Neutrophil (primary cell): ENCODE measurements around the gene SLC22A4.

ENCODE experiments used
- H3K27ac ChIP-seq: fragments of 200-600 bp; sonication (generic); 2 replicates; pipeline ENCODE4 v1.5.1; 2016; ENCODE audit warnings: mild to moderate bottlenecking, moderate library complexity
- H3K27me3 ChIP-seq: fragments of 200-600 bp; sonication (generic); 2 replicates; pipeline ENCODE4 v1.6.0; 2016; ENCODE audit warnings: mild to moderate bottlenecking
- H3K36me3 ChIP-seq: fragments of 200-600 bp; sonication (generic); 2 replicates; pipeline ENCODE4 v1.5.1; 2017
- H3K4me1 ChIP-seq, 2 experiments: fragments of 200-600 bp in 1 of 2; sonication (generic) in 1 of 2; 1 replicate in 1 of 2; 2 replicates in 1 of 2; pipeline versions ENCODE4 v1.5.1 to v1.6.1; 2013 to 2016; ENCODE audit warnings: low read depth in 1 of 2, low read length in 1 of 2, mild to moderate bottlenecking in 1 of 2, moderate library complexity in 1 of 2; ENCODE audit not compliant: control insufficient read depth in 1 of 2, insufficient read depth in 1 of 2
- H3K4me3 ChIP-seq, 2 experiments: fragments of 200-600 bp in 1 of 2; sonication (generic) in 1 of 2; 1 replicate in 1 of 2; 2 replicates in 1 of 2; pipeline ENCODE4 v1.5.1; 2013 to 2016; ENCODE audit warnings: low read depth in 1 of 2, low read length in 1 of 2, mild to moderate bottlenecking in 1 of 2, moderate library complexity in 1 of 2
- H3K9me3 ChIP-seq: fragments of 200-600 bp; sonication (generic); 2 replicates; pipeline ENCODE4 v1.5.1; 2016
- CTCF ChIP-seq: fragments of 200-600 bp; sonication (generic); IDR thresholded peaks from 2 replicates; pipeline ENCODE4 v1.5.1; 2016; ENCODE audit warnings: antibody characterized with exemption

SLC22A4 gene

GRCh38 chr5:132264546-132265335 lies 29.5 kb upstream of the SLC22A4 start:
- H3K27ac ChIP-seq, result no peak overlapping the region
- H3K27me3 ChIP-seq, result peaks cover 9% of the 10 kb centered on the region
- TF ChIP-seq CTCF, result no peak
- no peak overlapping the region for H3K4me3 ChIP-seq
- no peaks in the 10 kb centered on the region for H3K9me3 ChIP-seq
- no peaks in the 10 kb centered on the region for H3K36me3 ChIP-seq
- no peaks in the 10 kb centered on the region for H3K4me1 ChIP-seq

GRCh38 chr5:132265336-132266030 lies 28.7 kb upstream of the SLC22A4 start:
- no peak overlapping the region for H3K4me3 ChIP-seq
- H3K4me1 ChIP-seq, result no peaks in the 10 kb centered on the region
- no peaks in the 10 kb centered on the region for H3K36me3 ChIP-seq
- TF ChIP-seq CTCF, result no peak
- no peaks in the 10 kb centered on the region for H3K9me3 ChIP-seq
- H3K27ac ChIP-seq, result no peak overlapping the region
- H3K27me3 ChIP-seq, result peaks cover 1% of the 10 kb centered on the region

GRCh38 chr5:132266031-132266835 lies 28.0 kb upstream of the SLC22A4 start:
- no peak for TF ChIP-seq CTCF
- Histone ChIP-seq H3K36me3 (no peaks in the 10 kb centered on the region), H3K27me3 (peaks cover 3% of the 10 kb centered on the region), H3K9me3 (no peaks in the 10 kb centered on the region), H3K4me1 (peaks cover 0 to 2% of the 10 kb centered on the region in 2 experiments), H3K4me3 (no peak overlapping the region), H3K27ac (no peak overlapping the region)

GRCh38 chr5:132266836-132267160 lies 27.4 kb upstream of the SLC22A4 start:
- TF ChIP-seq CTCF, result no peak
- H3K9me3 ChIP-seq, result no peaks in the 10 kb centered on the region
- peaks cover 0 to 8% of the 10 kb centered on the region in 2 experiments for H3K4me1 ChIP-seq
- H3K36me3 ChIP-seq, result no peaks in the 10 kb centered on the region
- no peak overlapping the region for H3K4me3 ChIP-seq
- H3K27me3 ChIP-seq, result peaks cover 9% of the 10 kb centered on the region
- no peak overlapping the region for H3K27ac ChIP-seq

GRCh38 chr5:132267166-132267739 lies 26.9 kb upstream of the SLC22A4 start:
- Histone ChIP-seq H3K27ac (no peak overlapping the region), H3K4me3 (no peak overlapping the region), H3K9me3 (no peaks in the 10 kb centered on the region), H3K4me1 (peaks cover 0 to 13% of the 10 kb centered on the region in 2 experiments), H3K27me3 (peaks cover 14% of the 10 kb centered on the region), H3K36me3 (no peaks in the 10 kb centered on the region)
- no peak for TF ChIP-seq CTCF
